Lower leg skin (tissue), 4 donors: Measurements from ENCODE around the gene ARPC2. TPM values are rescaled to one million over a fixed set of nuclear protein-coding genes. Genes with fewer than 3 reads are reported as not detected.

Experiments
- DNase-seq, 2 donors: peaks; one replicate each; pipeline ENCODE4 v3.0.0-alpha.2; 2019; ENCODE audit warnings: low spot score in 2 of 2
- H3K4me3 ChIP-seq: fragments of 200-600 bp; sonication (generic); 2 replicates; pipeline ENCODE4 v1.5.1; 2017; ENCODE audit warnings: mild to moderate bottlenecking, low read depth; ENCODE audit not compliant: poor library complexity, severe bottlenecking
- CTCF ChIP-seq, 3 donors: fragments of 450-650 bp; IDR thresholded peaks; one replicate each; pipeline ENCODE4 v1.5.1; 2016; ENCODE audit warnings: antibody characterized with exemption in 3 of 3, mild to moderate bottlenecking in 3 of 3, moderate library complexity in 2 of 3
- POLR2A ChIP-seq, 2 donors: fragments of 450-650 bp; IDR thresholded peaks; one replicate each; pipeline ENCODE4 v1.6.1; 2016 to 2017; ENCODE audit warnings: antibody characterized with exemption in 2 of 2, mild to moderate bottlenecking in 1 of 2, moderate library complexity in 1 of 2
- WGBS, 2 donors: methylation state at CpG; one replicate each; pipeline ENCODE4 v1.1.5; 2018; 5-methylcytosine and 5-hydroxymethylcytosine counted together
- intact Hi-C: fragments of 100-400 bp; cut with DNase I; formaldehyde crosslinking; loops from one replicate; pipeline ENCODE4 v1.15.0; 2023; ENCODE audit warnings: low total_unique reads
- microRNA-seq, 2 donors: library from miRNA; unstranded; fragments of <30 nt; microRNA quantifications; one replicate each; pipeline ENCODE4, GENCODE V29; 2016; ENCODE audit warnings: borderline replicate concordance in 2 of 2, borderline number of aligned reads in 1 of 2
- total RNA-seq, 4 donors: library from RNA; depleted of rRNA; stranded (reverse); fragments of >200 nt; gene quantifications; one replicate each; pipeline ENCODE4 v1.1.0, GENCODE V29; 2016

ARPC2 gene
- total RNA-seq, 4 donors from 2014 or later: 233 to 344 (median 300) TPM

GRCh38 chr2:218296847-218297246 lies 79.9 kb downstream of the ARPC2 start:
- intact Hi-C loops: no loop called here
- WGBS, 2 donors: 76 to 82% methylated on average over 7 of the region's 7 CpGs
- no peak for DNase-seq
- H3K4me3 ChIP-seq: no peak overlapping the region
- TF ChIP-seq CTCF (IDR thresholded peaks at IDR 0.05) (no peak), POLR2A (IDR thresholded peaks at IDR 0.05) (no peak)

GRCh38 chr2:218298314-218298875 lies 81.4 kb downstream of the ARPC2 start:
- intact Hi-C loops: no loop called here
- TF ChIP-seq POLR2A (IDR thresholded peaks at IDR 0.05): no peak
- no peak for TF ChIP-seq CTCF (IDR thresholded peaks at IDR 0.05)
- no peak overlapping the region for H3K4me3 ChIP-seq
- 43 to 60% methylated on average over 6 of the region's 6 CpGs for WGBS, 2 donors
- no peak for DNase-seq

GRCh38 chr2:218300141-218300540 lies 83.2 kb downstream of the ARPC2 start:
- 79 to 87% methylated on average over 4 of the region's 4 CpGs for WGBS, 2 donors
- DNase-seq: no peak
- intact Hi-C loops: loop anchor here (10.0 kb wide), 2 partner anchors 55 to 925 kb away; partner anchors contain the start of genes ANKZF1, ATG9A and CATIP

GRCh38 chr2:218301176-218301819 lies 84.3 kb downstream of the ARPC2 start:
- 11 to 12% methylated on average over 9 of the region's 9 CpGs for WGBS, 2 donors
- TF ChIP-seq POLR2A (IDR thresholded peaks at IDR 0.05) (no peak), CTCF (IDR thresholded peaks at IDR 0.05) (peak in 2 of 3 donors; percentile 9 to 91)
- intact Hi-C loops: loop anchor here (10.0 kb wide), 2 partner anchors 54 to 924 kb away; partner anchors contain the start of genes ANKZF1, ATG9A and CATIP
- no peak overlapping the region for H3K4me3 ChIP-seq
- DNase-seq: peak; percentile 86 to 96

More at GRCh38 chr2:218300141-218300540, 83.2 kb downstream of the ARPC2 start:
- TF ChIP-seq POLR2A (IDR thresholded peaks at IDR 0.05) (no peak), CTCF (IDR thresholded peaks at IDR 0.05) (no peak)
- H3K4me3 ChIP-seq: no peak overlapping the region

Small RNA genes lying within 50 kb of the gene (microRNA-seq; reads per million reads assigned to microRNA genes)
- 6.8 to 9.5 reads per million in 2 donors for gene MIR6513

Other genes starting within 250 kb of the ARPC2 start
- 100 to 1,000 TPM in 2 of 4 donors, 10 to 100 TPM in 2; 57.7 to 120 (median 95.7) TPM for gene TNS1, start 214.2 kb upstream of the ARPC2 start, total RNA-seq
- not detected for gene RUFY4, start 147.9 kb upstream of the ARPC2 start, total RNA-seq
- 1 to 10 TPM; 1.7 to 2.8 (median 1.8) TPM for gene CXCR2, start 91.2 kb upstream of the ARPC2 start, total RNA-seq
- under 1 TPM in 2 of 4 donors, not detected in 2; 0.15 to 0.46 TPM for gene CXCR1, start 50.2 kb upstream of the ARPC2 start, total RNA-seq
- 1 to 10 TPM in 3 of 4 donors, under 1 TPM in 1; 0.34 to 1.7 (median 1.4) TPM for gene GPBAR1, start 43.8 kb downstream of the ARPC2 start, total RNA-seq
- 100 to 1,000 TPM; 142 to 171 (median 151) TPM for gene AAMP, start 52.9 kb downstream of the ARPC2 start, total RNA-seq
- gene PNKD, start 53.3 kb downstream of the ARPC2 start, total RNA-seq: 10 to 100 TPM; 26.6 to 60.6 (median 43.3) TPM
- gene TMBIM1, start 75.3 kb downstream of the ARPC2 start, total RNA-seq: 100 to 1,000 TPM; 205 to 318 (median 287) TPM
- gene CATIP, start 139.7 kb downstream of the ARPC2 start, total RNA-seq: not detected
- 1 to 10 TPM; 2.2 to 4.6 (median 3.5) TPM for gene SLC11A1, start 165.1 kb downstream of the ARPC2 start, total RNA-seq
- gene CTDSP1, start 182.7 kb downstream of the ARPC2 start, total RNA-seq: 100 to 1,000 TPM in 2 of 4 donors, 10 to 100 TPM in 2; 64.8 to 108 (median 99.9) TPM
- gene VIL1, start 201.9 kb downstream of the ARPC2 start, total RNA-seq: under 1 TPM in 2 of 4 donors, not detected in 2; 0.84 to 0.98 TPM